GM19035 (cell line): ENCODE data around the gene TTC21B.

Experiments used
- ATAC-seq: cut with Tn5 transposase; IDR thresholded peaks from one replicate; pipeline ENCODE4 v1.9.1; 2021; ENCODE audit not compliant: unreplicated experiment

The TTC21B gene

DNA sequence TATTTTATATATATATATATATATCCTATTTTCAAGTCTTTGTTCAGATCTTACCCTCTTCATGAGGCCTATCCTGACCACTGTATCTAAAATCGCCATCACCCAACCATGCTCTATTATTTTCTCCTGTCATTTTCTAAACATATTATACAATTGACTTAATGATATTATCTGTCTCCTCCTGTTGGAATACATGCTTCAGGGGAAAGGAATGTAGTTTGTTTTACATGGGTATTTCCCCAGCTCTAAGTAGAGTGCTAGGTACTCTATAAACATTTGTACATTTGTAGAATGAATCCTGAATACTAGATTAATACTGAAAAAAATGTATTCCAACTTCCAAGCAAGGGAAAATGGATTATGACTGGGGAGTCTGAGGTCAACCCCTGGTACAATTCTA lies 26.2 kb downstream of the TTC21B start:
- ATAC-seq: no peak

DNA sequence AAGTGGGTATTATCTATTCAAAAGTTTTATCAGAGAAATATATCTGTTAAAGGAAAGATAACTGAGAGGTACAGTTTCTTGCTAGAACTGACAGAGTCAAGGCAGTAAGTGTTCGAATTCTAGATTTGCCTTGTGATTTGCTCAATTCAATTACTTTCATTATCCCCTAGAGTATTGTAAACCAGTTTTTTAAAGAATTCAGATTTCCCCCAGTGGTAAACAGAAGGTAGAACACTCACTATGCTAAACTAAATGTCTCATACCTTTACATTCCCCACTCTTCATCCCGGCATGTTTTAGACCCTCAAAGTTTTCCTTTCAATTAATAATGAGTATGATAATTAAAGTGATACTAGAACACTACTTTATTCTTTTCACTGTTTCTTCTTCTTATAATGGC lies 28.6 kb downstream of the TTC21B start:
- no peak for ATAC-seq

- ATAC-seq: no peak
Observed at GRCh38 chr2:165920748-165921147, 32.8 kb downstream of the TTC21B start.

GRCh38 chr2:165913636-165914035 lies 39.9 kb downstream of the TTC21B start:
- ATAC-seq: no peak

DNA sequence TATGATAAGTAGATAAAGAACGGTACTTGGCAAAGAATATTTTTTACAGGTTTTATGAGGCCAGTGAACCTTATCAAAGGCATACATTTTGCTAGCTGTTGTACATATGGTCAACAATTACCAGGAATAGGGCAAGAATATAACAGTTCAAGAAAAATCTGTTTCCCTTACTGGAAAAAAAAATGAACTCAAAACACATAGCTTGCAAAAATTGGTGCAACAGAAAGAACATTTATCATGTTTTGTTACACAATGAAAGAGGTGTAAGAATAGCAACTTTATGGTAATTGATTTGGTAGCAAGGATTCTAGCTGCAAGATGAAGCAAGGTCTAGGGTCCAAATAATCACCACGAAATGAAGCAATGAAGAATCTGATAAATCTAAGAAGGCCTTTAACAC lies 41.6 kb downstream of the TTC21B start:
- no peak for ATAC-seq

- no peak for ATAC-seq
Observed at GRCh38 chr2:165911231-165911630, 42.3 kb downstream of the TTC21B start.

- ATAC-seq: no peak
Observed at GRCh38 chr2:165909466-165909865, 44.1 kb downstream of the TTC21B start.

- ATAC-seq: no peak
Observed at GRCh38 chr2:165905854-165906253, 47.7 kb downstream of the TTC21B start.

DNA sequence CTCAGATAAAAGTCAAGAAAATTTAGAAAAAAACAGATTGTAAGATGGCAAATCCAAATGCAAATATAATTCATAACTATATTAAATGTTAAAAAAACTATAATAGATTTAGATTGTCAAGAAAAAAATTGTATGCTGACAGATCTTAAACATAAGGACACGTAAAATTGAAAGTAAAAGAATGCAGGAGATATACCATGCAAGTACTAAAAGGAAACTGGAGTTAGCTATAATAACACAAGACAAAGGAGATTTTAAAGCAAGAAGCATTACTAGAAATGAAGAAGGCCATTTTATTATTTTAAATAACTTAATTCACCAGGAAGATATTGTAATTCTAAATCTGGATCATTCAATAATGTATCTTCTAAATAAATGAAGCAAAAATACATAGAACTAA lies 48.3 kb downstream of the TTC21B start:
- no peak for ATAC-seq

DNA sequence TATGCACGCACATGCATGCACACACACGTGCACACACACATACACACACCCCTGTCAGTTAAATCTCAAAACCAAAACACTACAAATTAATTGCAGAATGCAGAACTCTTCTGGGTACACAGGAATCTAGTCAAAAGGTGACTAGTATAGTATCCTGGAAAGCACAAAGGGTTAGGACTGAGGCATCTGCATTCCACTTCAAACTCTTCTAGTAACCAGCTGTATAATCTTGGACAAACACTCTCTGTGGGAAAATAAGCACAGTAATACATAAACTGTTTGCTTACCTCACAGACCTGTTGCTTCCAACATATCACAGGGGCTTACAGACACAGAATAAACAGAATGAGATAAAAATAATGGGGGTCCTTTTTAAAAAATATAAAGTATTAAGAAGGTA lies 49.1 kb downstream of the TTC21B start:
- no peak for ATAC-seq

DNA sequence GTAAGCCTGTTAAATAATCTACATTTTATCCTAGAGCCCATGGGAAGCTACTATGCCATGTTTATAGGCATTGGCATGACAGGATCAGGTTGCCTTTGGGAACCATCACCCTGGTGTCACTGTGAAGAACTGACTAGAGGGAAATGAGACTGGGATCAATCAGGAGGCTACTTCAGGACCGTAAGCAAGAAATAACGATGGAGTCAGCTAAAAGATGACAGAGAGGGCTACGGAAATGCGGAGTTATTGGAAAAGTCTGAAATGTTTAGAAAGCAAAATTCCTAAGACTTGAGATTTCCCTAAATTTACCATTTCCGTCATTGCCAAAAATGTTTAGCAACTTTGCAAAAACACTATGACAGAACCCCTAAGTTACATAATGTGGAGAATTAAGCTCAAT lies 50.2 kb downstream of the TTC21B start:
- no peak for ATAC-seq

DNA sequence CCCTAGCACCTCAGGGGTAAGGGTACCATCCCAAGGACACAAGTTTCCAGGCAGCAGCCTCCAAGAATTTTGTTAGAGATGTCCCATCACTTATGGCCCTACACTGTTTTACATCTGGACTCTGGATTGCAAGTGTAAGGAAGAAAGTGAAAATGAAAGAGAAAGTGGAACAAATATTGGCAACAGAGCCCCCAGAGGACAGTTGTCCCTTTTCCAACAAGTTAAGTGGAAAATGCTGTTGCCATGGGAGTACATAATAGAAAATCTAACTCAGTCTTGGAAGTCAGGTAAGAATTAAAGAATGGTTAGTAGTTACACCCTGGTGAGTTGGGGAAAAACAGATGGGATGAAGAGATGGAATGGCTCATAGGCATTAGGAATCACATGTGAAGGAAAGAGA lies 50.6 kb downstream of the TTC21B start:
- no peak for ATAC-seq

GRCh38 chr2:165901620-165902298 lies 51.8 kb downstream of the TTC21B start:
- no peak for ATAC-seq

GRCh38 chr2:165899311-165899710 lies 54.3 kb downstream of the TTC21B start:
- ATAC-seq: no peak

DNA sequence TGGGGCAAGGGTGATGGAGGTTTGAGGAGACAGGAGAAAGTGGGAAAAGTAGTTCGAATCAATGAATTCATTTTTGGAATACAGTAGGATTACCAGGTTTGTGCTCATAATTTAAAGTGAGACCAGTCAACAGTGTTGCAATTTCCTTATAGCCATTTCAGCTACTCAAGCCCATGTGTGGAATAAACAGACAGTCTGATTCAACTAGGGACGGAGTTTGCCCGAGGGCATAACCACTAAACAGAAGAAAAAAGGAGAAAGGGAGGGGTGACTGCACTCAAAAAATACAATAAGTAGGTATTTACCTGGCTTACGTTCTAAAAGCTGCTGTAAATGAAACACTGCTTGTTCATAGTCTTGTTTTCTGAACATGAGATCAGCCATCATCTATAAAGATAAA lies 55.2 kb downstream of the TTC21B start:
- no peak for ATAC-seq

DNA sequence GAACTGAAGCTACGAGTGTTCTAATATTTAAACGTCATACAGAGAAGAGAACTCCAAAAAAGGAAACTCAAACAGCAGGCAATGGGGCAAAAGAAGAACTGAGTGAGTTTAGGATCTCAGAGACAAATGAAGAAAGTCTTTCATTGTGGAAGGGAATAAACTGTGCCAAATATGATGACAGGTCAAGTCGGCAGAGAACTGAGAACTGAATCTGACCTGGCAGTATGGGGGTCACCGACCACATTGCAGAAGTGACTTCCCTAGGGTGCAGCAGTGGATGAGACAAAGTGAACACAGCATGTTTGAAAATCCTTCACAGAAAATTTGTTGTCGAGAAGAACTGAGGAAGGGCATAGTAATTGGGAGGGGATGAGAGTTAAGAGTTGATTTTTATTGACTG lies 55.9 kb downstream of the TTC21B start:
- no peak for ATAC-seq

DNA sequence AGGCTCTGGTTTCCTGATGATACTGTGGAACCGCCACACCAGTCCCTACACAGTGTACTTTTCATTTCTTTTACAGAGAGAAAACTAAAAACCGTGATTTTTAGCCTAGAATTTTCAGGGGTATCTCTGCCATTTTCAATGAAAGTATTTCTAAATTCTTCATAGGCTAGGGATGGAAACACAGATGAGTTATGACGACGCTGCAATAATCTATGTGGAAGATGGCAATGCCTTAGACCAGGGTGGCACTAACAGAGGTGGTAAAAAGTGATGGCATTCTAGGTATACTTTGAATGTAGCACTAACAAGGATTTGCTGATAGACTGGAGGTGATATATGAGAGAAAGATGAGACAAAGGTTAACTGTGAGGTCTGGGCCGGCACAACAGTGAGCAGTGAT lies 56.5 kb downstream of the TTC21B start:
- no peak for ATAC-seq

GRCh38 chr2:165895974-165896373 lies 57.6 kb downstream of the TTC21B start:
- peak; percentile 84 for ATAC-seq

GRCh38 chr2:165893556-165893955 lies 60.0 kb downstream of the TTC21B start:
- no peak for ATAC-seq

DNA sequence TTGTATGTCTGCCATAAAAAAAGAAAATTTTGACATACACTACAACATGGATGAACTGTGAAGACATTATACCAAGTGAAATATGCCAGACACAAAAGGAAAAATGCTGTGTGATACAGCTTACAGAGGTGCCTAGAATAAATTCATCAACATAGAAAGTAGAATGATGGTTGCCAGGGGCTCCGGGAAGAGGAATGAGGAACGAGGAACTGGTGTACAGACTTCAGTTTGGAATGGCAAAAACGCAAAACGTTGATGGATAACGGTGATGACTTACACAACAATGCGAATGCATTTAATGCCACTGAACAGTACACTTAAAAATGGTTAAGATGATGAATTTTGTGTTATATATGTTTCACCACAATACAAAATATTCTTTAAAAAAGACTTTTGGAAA lies 61.0 kb downstream of the TTC21B start:
- no peak for ATAC-seq

DNA sequence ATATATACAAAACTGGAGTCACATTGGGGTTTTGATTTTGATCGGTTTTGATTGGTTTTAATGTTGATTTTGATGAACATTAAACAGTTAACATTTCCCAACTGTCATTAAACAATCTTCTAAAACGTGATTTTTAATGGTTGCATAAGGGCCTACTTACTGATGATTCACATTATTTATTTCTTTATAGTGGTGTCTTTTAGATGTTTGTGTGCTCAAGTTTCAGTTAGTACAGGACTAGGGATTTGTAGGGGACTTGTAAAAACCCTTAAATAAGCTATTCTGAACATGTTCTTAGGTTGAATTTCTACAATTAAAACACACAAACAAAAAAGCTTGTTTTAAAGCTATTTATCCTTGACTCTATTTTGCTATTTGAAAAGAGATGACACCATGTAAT lies 61.6 kb downstream of the TTC21B start:
- ATAC-seq: no peak

DNA sequence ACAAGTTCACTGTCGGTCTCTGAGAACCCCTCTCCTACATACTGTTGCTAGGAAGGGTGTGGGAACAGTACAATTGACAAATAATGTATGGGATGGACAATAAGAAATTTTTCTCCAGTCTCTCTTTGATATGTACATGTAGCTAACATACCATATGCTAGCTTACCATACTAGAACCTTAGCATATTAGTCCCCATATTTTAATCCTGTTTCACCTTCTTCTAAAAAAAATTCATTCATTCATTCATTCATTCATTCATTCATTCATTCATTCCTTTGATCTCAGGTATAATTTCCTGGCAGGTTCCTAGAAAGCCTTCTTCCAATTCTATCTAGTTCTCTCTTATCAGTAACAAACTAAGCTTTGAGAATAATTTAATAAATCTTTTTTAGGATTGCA lies 62.2 kb downstream of the TTC21B start:
- no peak for ATAC-seq

DNA sequence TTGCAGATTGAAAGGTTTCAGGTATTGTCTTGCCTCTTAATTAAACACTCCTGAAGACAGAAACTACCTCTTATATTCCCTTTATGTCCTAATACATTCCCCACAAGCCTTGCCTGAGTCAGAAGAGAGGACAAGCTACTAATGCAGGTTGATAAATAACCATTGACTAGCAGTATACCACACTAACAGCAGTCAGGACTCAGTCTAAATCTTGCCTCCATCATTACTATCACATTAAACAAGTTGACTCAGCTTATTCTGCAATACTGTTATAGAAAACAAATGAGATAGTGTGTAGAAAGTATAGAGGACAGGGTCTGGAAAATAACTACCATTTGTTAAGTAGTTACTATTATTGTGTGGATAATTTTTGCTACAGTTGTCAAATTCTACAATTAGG lies 63.8 kb downstream of the TTC21B start:
- no peak for ATAC-seq

- no peak for ATAC-seq
Observed at GRCh38 chr2:165889158-165889557, 64.4 kb downstream of the TTC21B start.
